ENCODE results near the gene HIF3A.
"Not testable (repeated sequence)": the region's sequence is repeated elsewhere in the genome, so short reads cannot be mapped to it uniquely, and the experiment has no call there.

The HIF3A gene

DNA sequence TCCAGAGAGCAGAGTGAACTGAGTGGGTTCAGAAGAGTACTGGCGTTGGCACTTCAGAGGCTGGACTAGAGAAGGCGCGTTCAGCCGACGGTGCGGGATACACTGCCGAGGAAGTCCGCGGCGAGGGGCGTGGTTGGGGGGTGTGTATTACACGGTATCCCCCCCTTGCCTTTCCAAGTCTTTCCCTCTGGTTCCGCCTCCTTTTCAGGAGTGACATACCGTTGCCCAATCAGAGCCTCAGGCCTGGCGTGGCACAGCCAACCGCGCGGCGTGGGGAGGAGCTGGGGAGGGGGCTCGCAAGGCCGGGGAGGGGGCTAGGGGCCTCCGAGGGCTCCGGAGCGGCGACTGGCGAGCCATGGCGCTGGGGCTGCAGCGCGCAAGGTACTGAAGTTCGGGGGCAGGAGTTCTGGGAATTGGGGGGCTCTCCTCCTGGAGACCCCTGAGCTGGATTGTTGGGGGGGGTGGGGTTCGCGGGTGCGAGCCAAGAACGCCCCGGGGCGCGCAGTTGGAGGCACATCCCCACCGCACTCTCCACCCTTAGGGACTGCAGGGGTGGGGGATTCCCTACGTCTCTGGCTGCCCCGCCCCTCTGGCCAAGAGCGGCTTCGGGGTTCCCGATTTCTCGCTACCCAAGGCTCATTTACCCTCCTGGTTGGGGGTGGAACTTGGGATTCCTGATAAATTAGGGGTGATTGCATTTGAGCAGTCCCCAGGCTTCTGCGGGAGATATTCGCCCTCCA, at the start of gene HIF3A:
HIF3A (plus strand) TSS at position 321 of the 740 bp plus-strand sequence; CDS start at position 356, 35 bp downstream.
- no peak for DNase-seq

- DNase-seq, result no peak
These were observed 46.6 kb upstream of the HIF3A start for GRCh38 chr19:46250076-46250735.

- DNase-seq, result no peak
These were observed 45.4 kb upstream of the HIF3A start for GRCh38 chr19:46251416-46251815.

GRCh38 chr19:46254776-46255175, 42.1 kb upstream of the HIF3A start:
- no peak for DNase-seq

GRCh38 chr19:46256855-46257254, 40.0 kb upstream of the HIF3A start:
- DNase-seq, result no peak

GRCh38 chr19:46261501-46261900, 35.3 kb upstream of the HIF3A start:
- DNase-seq, result not testable (repeated sequence)

DNA sequence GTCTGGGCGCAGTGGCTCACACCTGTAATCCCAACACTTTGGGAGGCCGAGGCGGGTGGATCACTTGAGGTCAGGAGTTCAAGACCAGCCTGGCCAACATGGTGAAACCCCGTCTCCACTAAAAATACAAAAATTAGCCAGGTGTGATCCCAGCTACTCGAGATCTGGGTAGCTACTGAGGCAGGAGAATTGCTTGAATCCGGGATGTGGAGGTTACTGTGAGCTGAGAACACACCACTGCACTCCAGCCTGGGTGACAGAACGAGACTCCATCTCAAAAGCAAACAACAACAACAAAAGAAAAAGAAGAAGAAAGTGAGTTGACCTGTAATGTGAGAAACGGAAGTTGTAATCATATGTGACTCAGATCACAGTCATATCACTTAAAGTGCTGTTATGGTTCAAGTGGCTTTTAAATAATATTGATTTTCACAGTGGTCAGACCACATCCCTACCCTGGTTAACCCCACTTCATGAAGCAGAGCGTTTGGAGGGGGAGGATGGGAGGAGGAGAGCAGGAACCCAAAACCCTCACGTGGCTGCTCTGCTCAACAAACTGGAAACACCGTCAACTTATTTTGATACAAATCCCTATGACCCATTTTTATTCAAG, 34.1 kb upstream of the HIF3A start:
- peak; percentile 63 for DNase-seq

DNA sequence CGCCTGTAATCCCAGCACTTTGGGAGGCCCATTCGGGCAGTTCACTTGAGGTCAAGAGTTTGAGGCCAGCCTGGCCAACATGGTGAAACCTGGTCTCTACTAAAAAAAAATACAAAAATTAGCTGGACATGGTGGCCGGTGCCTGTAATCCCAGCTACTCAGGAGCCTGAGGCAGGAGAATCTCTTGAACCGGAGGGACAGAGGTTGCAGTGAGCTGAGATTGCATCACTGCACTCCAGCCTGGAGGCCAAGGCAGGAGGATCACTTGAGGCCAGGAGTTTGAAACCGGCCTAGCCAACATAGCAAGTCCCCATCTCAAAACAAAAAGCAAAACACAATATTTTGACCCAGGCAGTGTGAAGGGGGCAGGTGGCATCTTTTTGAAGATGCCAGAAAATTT, 32.0 kb upstream of the HIF3A start:
- DNase-seq, result not testable (repeated sequence)

- DNase-seq, result peak; percentile 77
These were observed 31.5 kb upstream of the HIF3A start for GRCh38 chr19:46265217-46265828.

- DNase-seq, result peak; percentile 19
These were observed 27.7 kb upstream of the HIF3A start for GRCh38 chr19:46269101-46269500.

GRCh38 chr19:46270521-46271256, 26.2 kb upstream of the HIF3A start:
- DNase-seq, result no peak

DNA sequence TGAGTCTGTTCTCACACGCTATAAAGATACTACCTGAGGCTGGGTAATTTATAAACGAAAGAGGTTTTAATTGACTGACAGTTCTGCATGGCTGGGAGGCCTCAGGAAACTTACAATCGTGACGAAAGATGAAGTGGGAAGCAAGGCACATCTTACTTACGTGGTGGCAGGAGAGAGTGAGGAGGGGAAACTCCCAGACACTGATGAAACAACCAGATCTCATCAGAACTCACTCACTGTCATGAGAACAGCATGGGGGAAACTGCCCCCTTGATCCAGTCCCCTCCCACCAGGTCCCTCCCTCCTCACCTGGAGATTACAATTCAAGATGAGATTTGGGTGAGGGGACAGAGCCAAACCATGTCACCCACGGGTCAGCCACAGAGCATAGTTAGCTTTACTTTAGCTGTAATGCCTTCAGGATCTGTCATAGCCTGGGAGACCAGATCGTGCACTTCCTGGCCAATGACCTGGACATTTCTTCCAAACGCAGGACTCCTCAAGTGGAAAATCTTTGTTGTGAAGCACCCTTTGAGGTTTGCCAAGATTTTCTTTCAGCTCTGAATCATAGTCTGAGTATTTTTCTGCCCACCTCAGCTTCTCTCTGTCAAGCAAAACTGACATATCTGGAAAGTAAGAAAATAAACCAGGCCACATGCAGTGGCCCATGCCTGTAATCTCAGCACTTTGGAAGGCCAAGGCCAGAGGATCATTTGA, 25.2 kb upstream of the HIF3A start:
- DNase-seq, result no peak

- not testable (repeated sequence) for DNase-seq
These were observed 22.9 kb upstream of the HIF3A start for GRCh38 chr19:46273931-46274330.

GRCh38 chr19:46279177-46279576, 17.7 kb upstream of the HIF3A start:
- DNase-seq, result no peak

- DNase-seq, result no peak
These were observed 13.1 kb upstream of the HIF3A start for GRCh38 chr19:46283771-46284170.

DNA sequence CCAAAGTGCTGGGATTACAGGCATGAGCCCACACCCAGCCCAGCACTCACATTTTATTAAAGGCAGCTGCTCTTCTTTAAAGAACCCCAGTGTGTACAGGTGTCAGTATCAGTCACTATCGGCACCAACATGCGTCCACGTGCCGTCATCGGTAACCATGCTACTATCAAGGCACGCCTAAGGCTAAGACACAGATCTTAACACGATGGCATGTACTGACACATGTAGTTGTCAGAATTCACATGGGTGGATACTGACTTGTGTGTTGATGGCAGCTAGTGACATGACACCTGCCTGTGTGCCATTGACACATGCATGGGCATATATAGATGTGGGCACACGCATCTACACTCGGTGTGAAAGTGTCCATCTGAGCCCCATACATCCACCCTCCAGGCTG, 12.2 kb upstream of the HIF3A start:
- no peak for DNase-seq

GRCh38 chr19:46287585-46287984, 9.3 kb upstream of the HIF3A start:
- DNase-seq, result no peak

DNA sequence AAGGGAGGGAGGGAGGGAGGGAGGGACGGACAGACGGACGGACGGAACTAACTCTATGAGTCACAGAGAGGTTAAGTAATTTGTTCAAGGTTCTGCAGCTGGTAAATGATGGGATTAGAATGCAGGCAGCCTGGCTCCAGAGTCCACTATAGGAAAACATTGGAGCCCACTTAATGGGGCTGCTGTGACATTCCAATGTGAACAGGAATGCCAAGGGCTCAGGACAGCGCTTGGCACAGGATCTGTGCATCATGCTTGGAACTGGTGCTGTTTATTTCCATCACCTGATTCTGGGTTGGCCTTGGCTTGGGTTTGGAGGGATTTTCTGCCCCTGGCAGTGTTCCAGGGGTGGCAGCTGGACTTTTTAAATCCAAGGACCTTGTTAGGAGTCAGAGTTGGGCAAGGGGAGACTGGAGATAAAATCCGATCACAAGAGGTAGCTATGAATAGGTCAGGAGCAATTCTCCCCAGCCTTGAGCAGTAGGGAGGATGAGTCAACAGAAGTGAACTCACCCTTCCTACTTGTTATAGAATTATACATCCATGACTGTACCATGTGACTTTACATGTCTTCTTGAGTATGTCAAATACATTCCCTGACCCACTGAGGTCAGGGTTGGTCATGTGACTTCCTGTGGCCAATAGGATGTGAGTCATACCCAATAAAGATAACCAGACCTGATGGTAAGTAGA, 7.8 kb upstream of the HIF3A start:
- no peak for DNase-seq

DNA sequence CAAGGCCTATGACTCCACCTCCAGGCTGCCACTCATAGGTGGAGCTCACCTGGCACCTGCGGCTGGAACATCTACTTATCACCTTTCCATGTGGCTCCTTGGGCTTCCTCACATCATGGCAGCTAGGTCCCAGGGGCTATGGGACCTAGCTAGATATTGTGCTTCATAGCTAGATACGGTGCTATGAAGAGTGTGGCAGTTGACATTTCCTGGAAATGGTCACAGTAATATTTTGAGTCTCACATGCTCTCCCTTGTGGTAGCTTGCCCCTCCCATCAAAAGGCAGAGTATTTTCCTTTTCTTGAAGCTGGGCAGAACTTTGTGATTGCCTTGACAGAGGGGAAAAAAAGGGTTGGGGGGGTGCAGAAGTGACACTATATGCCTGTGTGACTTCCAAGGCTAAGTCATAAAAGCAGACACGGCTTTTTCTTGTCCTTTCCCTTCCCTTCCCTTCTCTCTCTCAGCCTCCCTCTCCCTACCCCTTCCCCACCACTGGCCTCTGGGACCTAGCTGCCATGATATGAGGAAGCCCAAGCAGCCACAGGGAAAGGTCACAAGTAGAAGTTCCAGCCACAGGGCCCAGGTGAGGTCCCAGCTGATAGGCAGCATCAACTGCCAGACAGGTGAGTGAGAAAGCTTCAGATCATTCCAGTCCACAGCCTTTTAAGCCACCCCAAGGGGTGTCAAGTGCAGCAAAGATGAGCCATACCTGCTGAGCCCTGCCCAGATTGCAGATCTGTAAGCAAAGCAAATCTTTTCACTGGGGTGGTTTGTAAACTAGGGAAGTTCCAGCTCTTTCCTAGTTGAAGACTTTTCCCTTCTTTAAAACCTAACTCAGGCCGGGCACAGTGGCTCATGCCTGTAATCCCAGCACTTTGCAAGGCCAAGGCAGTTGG, 6.9 kb upstream of the HIF3A start:
- no peak for DNase-seq

- DNase-seq, result no peak
These were observed 5.0 kb upstream of the HIF3A start for GRCh38 chr19:46291829-46292228.

DNA sequence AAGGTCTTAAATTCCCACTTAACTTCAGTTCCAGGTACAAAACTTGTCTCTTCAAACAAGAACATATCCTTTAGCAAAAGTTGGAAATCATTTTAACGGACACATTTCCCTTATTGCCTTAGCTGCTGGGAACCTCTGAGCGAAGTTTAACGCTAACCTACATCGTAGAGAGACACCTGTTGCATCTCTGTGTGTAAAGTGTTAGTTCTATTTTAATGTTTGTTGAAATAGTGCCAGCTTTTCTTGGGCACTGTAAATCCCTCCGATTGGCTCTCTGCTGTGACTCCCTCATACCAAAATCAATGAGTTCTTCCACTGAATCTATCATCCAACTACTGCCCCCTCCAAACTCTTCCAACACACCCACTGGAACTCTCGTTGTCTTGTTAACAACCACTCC, 2.3 kb upstream of the HIF3A start:
- no peak for DNase-seq

All from CD4-positive, alpha-beta T cell treated with Interleukin-21 for 1 hour (primary cell).